C4-2B (cell line): ENCODE data around the gene ALDH7A1.
"Not testable (repeated sequence)": the region's sequence is repeated elsewhere in the genome, so short reads cannot be mapped to it uniquely, and the experiment has no call there.

Source experiments
- ZFX ChIP-seq: fragments of 450-650 bp; IDR thresholded peaks from 2 replicates; pipeline ENCODE4 v1.6.1; 2017
- TF ChIP-seq, protein P1 (sequence below): fragments of 450-650 bp; conservative IDR thresholded peaks from 2 replicates; pipeline ENCODE4 v1.5.1; 2017; ENCODE audit warnings: mild to moderate bottlenecking

DNA sequence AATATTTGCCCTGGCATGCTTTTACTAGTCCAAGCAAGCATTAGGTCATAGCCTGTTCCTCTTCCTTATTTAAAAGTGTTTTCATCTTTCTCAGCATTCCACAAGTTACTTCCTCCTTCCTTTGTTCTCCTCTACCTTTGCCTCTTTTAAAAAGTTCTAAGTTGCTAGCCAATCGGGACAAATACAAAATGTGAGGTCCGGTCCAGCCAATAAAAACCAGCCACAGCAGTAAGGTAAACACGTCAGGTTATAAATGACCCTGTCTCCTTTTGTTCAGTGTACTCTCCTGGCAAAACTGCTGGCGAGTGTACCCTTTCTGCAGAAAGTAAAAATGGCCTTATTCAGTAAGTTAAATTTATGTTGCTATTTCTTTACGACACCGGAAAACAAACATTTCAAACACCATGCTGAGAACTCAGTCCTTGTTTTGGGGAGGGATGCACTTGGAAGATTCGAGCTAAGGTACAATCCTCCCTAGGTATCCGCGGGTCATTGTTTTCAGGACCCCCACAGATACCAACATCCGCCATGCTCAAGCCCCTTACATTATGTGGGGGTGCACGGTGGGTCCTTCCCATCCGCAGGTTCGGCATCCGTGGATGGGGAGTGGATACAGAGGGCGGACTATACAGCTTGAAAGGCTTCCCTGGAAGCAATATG lies 5.1 kb upstream of the ALDH7A1 start:
- TF ChIP-seq, protein P1, sequence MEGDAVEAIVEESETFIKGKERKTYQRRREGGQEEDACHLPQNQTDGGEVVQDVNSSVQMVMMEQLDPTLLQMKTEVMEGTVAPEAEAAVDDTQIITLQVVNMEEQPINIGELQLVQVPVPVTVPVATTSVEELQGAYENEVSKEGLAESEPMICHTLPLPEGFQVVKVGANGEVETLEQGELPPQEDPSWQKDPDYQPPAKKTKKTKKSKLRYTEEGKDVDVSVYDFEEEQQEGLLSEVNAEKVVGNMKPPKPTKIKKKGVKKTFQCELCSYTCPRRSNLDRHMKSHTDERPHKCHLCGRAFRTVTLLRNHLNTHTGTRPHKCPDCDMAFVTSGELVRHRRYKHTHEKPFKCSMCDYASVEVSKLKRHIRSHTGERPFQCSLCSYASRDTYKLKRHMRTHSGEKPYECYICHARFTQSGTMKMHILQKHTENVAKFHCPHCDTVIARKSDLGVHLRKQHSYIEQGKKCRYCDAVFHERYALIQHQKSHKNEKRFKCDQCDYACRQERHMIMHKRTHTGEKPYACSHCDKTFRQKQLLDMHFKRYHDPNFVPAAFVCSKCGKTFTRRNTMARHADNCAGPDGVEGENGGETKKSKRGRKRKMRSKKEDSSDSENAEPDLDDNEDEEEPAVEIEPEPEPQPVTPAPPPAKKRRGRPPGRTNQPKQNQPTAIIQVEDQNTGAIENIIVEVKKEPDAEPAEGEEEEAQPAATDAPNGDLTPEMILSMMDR = not testable (repeated sequence)
- not testable (repeated sequence) for TF ChIP-seq ZFX
